ENCODE measurements around the gene DSE.

The DSE gene

DNA sequence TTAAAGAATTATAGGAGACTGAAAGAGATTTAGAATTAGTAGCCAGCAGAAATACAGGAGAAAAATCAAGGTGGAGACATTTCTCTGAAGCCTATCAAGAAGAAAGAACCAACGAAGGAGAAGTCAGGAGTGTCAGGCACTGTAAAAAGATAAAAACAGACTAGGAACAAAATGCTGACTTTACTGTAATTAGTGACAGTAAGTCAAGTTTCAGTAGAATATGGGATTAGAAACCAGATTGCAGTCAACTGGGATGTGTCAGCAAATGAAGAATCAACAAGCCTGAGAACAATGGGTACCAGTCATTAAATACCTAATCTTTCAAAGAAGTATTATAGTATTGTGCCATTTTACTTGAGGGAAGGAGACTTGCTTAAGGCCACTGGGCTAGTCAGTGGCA, 112.0 kb downstream of the DSE start:
- DNase-seq (ENCODE audit: low read depth): no peak

DNA sequence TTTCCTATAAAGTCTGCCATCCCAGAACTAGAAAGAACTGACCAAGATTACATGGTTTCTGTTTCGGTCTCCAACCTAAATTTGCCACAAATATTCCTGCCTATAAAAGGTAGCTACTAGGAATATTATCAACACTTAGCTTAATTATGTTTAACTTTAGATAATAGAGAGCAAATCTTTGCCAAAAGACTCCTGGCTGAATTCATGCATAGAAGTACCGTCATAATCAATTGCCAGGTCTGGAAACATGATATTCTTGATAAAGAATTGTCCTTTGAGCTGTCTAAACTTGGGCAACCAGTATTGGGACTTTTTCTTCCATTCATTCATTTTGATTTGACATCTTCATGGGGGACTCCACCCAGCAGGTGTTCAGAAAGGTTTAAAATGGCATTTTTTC, 112.9 kb downstream of the DSE start:
- no peak for DNase-seq (ENCODE audit: low read depth)

- DNase-seq (ENCODE audit: low read depth): no peak
Measured at GRCh38 chr6:116485559-116486184, 114.9 kb downstream of the DSE start.

DNA sequence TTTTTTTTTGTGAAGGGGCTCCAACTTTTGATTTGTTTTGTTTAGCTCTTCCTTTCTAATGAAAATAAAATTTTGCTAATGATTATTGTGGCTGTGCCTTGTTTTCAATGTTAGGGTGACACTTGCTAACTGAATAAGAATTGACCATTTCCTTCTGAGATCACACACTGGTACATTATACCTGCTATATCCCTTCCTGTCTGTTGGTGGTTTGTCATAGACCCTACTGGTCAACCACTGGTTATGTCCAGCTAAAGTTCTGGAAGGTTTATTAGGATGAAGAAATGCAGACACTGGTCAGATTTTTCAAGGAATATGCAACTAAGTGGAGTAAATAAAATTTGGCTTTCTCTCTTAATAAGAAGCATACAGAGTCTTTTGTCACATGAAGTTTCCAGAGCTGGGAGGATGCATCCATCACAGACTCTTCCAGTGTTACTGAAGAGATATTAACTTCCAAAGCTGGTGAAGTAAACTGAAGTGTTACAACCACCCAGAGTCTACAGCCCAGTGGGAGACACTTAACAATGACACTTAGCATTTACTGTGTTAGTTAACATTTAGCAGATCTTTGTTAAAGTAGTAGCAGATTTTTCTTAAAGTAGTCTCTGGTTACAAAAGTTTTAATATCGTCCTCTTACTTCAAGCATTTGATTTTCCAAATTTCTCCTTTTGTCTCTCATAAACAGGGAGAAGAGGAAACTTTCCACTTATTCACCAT, 121.0 kb downstream of the DSE start:
- DNase-seq (ENCODE audit: low read depth): no peak

DNA sequence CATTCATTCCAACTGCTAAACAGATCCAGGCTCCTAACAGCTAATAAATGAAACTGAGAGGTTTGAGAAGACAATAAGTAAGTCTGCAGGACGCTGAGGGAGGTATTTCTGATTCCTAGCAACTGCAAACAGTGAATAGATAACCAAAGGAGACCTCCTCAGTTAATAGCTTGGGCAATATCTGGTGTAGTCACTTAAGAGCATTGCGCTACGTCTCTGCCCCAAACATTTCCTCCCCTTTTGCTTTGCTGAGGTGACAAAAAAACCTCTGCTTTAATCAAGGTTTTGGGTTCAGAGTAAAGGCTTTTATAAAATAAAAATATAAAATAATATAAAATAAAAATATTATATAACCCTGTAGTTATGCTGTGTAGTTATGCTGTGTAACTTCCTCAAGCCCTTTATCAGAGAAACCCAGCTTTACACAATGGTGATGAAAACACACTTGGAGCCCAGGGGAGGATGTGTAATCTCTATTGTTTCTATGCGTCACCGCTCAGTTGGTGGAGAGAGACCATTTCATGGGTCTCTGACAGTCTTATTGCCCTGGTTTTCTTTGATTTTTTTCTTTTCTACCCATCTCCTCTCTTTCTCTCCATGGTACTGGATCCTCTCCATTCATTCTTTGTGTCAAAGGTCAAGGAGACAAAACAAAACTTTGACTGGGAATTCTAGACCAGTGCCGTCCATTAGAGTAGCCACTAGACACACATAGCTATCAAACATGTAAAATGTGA, 121.8 kb downstream of the DSE start:
- no peak for DNase-seq (ENCODE audit: low read depth)
